Glomerular visceral epithelial cell (primary cell): ENCODE measurements around the gene SIRPG.

Source experiments
- DNase-seq: peaks from one replicate; pipeline ENCODE4 v3.0.0-alpha.2; 2016; ENCODE audit errors: extremely low spot score

The SIRPG gene

GRCh38 chr20:1595333-1595732 lies 62.2 kb downstream of the SIRPG start:
- DNase-seq: no peak

GRCh38 chr20:1588533-1589460 lies 68.8 kb downstream of the SIRPG start:
- no peak for DNase-seq

- no peak for DNase-seq
Measured at GRCh38 chr20:1587781-1588532, 69.6 kb downstream of the SIRPG start.

- no peak for DNase-seq
Measured at GRCh38 chr20:1579488-1579887, 78.1 kb downstream of the SIRPG start.
